Small intestine (tissue), 7 donors: ENCODE results near the gene RAPGEF4. TPM values are rescaled to one million over a fixed set of nuclear protein-coding genes. Genes with fewer than 3 reads are reported as not detected.

Experiments
- DNase-seq, 2 donors: peaks; one replicate each; pipeline versions ENCODE4 v3.0.0 to v3.0.0-alpha.2; 2013
- FAIRE-seq: peaks from 2 replicates; lab custom pipeline; 2012; peaks lifted over from hg19 to GRCh38; lab: Jason Lieb, UNC
- H3K27ac ChIP-seq, 3 donors: one replicate each; pipeline ENCODE4 v1.5.1; 2013; ENCODE audit warnings: low read length in 2 of 3, mild to moderate bottlenecking in 2 of 3, control low read depth in 1 of 3, inconsistent platforms in 1 of 3, low read depth in 1 of 3, moderate library complexity in 1 of 3
- H3K27me3 ChIP-seq, 3 donors: one replicate each; pipeline ENCODE4 v1.6.1; 2013; ENCODE audit warnings: low read length in 3 of 3, inconsistent platforms in 1 of 3; ENCODE audit not compliant: control insufficient read depth in 3 of 3, insufficient read depth in 3 of 3
- H3K36me3 ChIP-seq, 3 donors: one replicate each; pipeline ENCODE4 v1.6.1; 2013; ENCODE audit warnings: low read length in 3 of 3, inconsistent platforms in 1 of 3, low read depth in 1 of 3, mild to moderate bottlenecking in 1 of 3, moderate library complexity in 1 of 3; ENCODE audit not compliant: control insufficient read depth in 3 of 3, insufficient read depth in 2 of 3
- H3K4me1 ChIP-seq, 3 donors: one replicate each; pipeline ENCODE4 v1.6.1; 2013; ENCODE audit warnings: low read length in 2 of 3, inconsistent platforms in 1 of 3, low read depth in 1 of 3, mild to moderate bottlenecking in 1 of 3, moderate library complexity in 1 of 3; ENCODE audit not compliant: control insufficient read depth in 3 of 3, insufficient read depth in 2 of 3
- H3K4me3 ChIP-seq, 3 donors: one replicate each; pipeline ENCODE4 v1.5.1; 2013; ENCODE audit warnings: low read length in 3 of 3, control low read depth in 1 of 3, inconsistent platforms in 1 of 3, low read depth in 1 of 3, mild to moderate bottlenecking in 1 of 3, moderate library complexity in 1 of 3
- H3K9me3 ChIP-seq, 2 donors: one replicate each; pipeline ENCODE4 v1.6.1; 2013; ENCODE audit warnings: low read depth in 1 of 2, low read length in 1 of 2; ENCODE audit not compliant: control insufficient read depth in 2 of 2, insufficient read depth in 1 of 2
- WGBS, 3 donors: extraction: QIAGEN DNeasy Blood & Tissue Kit; methylation state at CpG; one replicate each; pipeline ENCODE4 v1.1.7; 2013; 5-methylcytosine and 5-hydroxymethylcytosine counted together
- polyA plus RNA-seq, 4 donors: library from polyadenylated mRNA; stranded (reverse) in 3 of 4; unstranded in 1 of 4; fragments of 200-250 nt in 3 of 4; fragments of 120-200 nt in 1 of 4; gene quantifications; one replicate each; pipeline versions ENCODE4 v1.2.1 to v1.2.3, GENCODE V29; 2013
- donor health status: healthy with polysubstance abuse.
- donor health status: control.
- donor health status: control.
- donor health status: Bipolar disorder and iron deficiency.
- donor health status: healthy.

The RAPGEF4 gene
- polyA plus RNA-seq, 4 donors, result 0.45 to 7.2 (median 3.4) TPM

GRCh38 chr2:172922306-172922705 is 186.7 kb downstream of the RAPGEF4 start:
- FAIRE-seq (no peak), DNase-seq (peak in 1 of 2 donors; percentile 15)
- WGBS, 3 donors, result 19 to 68% (median 46%) methylated on average over 2 of the region's 2 CpGs
- Histone ChIP-seq H3K4me1 (no peaks in the 10 kb centered on the region), H3K36me3 (peaks cover 0 to 3% (median 0%) of the 10 kb centered on the region in 3 donors), H3K4me3 (no peak overlapping the region), H3K27me3 (no peaks in the 10 kb centered on the region), H3K27ac (no peak overlapping the region), H3K9me3 (no peaks in the 10 kb centered on the region)

- Histone ChIP-seq H3K4me3 (no peak overlapping the region), H3K36me3 (peaks cover 0 to 3% (median 0%) of the 10 kb centered on the region in 3 donors), H3K4me1 (peaks cover 0 to 2% (median 1%) of the 10 kb centered on the region in 3 donors), H3K27me3 (no peaks in the 10 kb centered on the region), H3K9me3 (no peaks in the 10 kb centered on the region), H3K27ac (no peak overlapping the region)
- DNase-seq, result no peak
- no peak for FAIRE-seq
- WGBS, 3 donors, result 56 to 79% (median 64%) methylated on average over 4 of the region's 4 CpGs
Observed at GRCh38 chr2:172922815-172923214, 187.2 kb downstream of the RAPGEF4 start.

GRCh38 chr2:172924097-172924660 is 188.5 kb downstream of the RAPGEF4 start:
- WGBS, 3 donors, result 70 to 85% (median 82%) methylated on average over 4 of the region's 4 CpGs
- no peak overlapping the region for H3K4me3 ChIP-seq
- FAIRE-seq, result no peak
- no peak for DNase-seq
- H3K4me1 ChIP-seq, result peaks cover 0 to 7% (median 3%) of the 10 kb centered on the region in 3 donors
- no peaks in the 10 kb centered on the region for H3K36me3 ChIP-seq
- H3K27me3 ChIP-seq, result no peaks in the 10 kb centered on the region
- no peak overlapping the region for H3K27ac ChIP-seq
- no peaks in the 10 kb centered on the region for H3K9me3 ChIP-seq

- 85 to 93% (median 85%) methylated on average over 2 of the region's 2 CpGs for WGBS, 3 donors
- Histone ChIP-seq H3K36me3 (no peaks in the 10 kb centered on the region), H3K27me3 (no peaks in the 10 kb centered on the region), H3K4me3 (no peak overlapping the region), H3K4me1 (peaks cover 0 to 7% (median 3%) of the 10 kb centered on the region in 3 donors), H3K9me3 (no peaks in the 10 kb centered on the region), H3K27ac (no peak overlapping the region)
- no peak for DNase-seq
- FAIRE-seq, result no peak
Observed at GRCh38 chr2:172925600-172925999, 190.0 kb downstream of the RAPGEF4 start.

GRCh38 chr2:172926785-172927640 is 191.4 kb downstream of the RAPGEF4 start:
- WGBS, 3 donors, result 73 to 88% (median 80%) methylated on average over 7 of the region's 7 CpGs
- Histone ChIP-seq H3K4me1 (peaks cover 0 to 12% (median 5%) of the 10 kb centered on the region in 3 donors), H3K27me3 (no peaks in the 10 kb centered on the region), H3K36me3 (no peaks in the 10 kb centered on the region), H3K27ac (no peak overlapping the region), H3K9me3 (no peaks in the 10 kb centered on the region), H3K4me3 (no peak overlapping the region)
- FAIRE-seq (no peak), DNase-seq (no peak)

GRCh38 chr2:172927641-172928357 is 192.2 kb downstream of the RAPGEF4 start:
- H3K9me3 ChIP-seq, result no peaks in the 10 kb centered on the region
- FAIRE-seq, result no peak
- no peaks in the 10 kb centered on the region for H3K27me3 ChIP-seq
- no peak for DNase-seq
- no peaks in the 10 kb centered on the region for H3K36me3 ChIP-seq
- H3K4me1 ChIP-seq, result peaks cover 0 to 12% (median 5%) of the 10 kb centered on the region in 3 donors
- H3K4me3 ChIP-seq, result no peak overlapping the region
- WGBS, 3 donors, result 25 to 39% (median 36%) methylated on average over 8 of the region's 8 CpGs
- H3K27ac ChIP-seq, result no peak overlapping the region

- no peak overlapping the region for H3K27ac ChIP-seq
- no peaks in the 10 kb centered on the region for H3K27me3 ChIP-seq
- no peak overlapping the region for H3K4me3 ChIP-seq
- no peaks in the 10 kb centered on the region for H3K36me3 ChIP-seq
- DNase-seq, result peak in 1 of 2 donors; percentile 9
- WGBS, 3 donors, result 39 to 69% (median 50%) methylated on average over 2 of the region's 2 CpGs
- H3K9me3 ChIP-seq, result no peaks in the 10 kb centered on the region
- no peak for FAIRE-seq
- peaks cover 0 to 12% (median 5%) of the 10 kb centered on the region in 3 donors for H3K4me1 ChIP-seq
Observed at GRCh38 chr2:172928756-172929155, 193.1 kb downstream of the RAPGEF4 start.

GRCh38 chr2:172929644-172930043 is 194.0 kb downstream of the RAPGEF4 start:
- peaks cover 0 to 12% (median 5%) of the 10 kb centered on the region in 3 donors for H3K4me1 ChIP-seq
- no peak for FAIRE-seq
- WGBS, 3 donors, result 70 to 90% (median 79%) methylated on average over 2 of the region's 2 CpGs

More at GRCh38 chr2:172929644-172930043, 194.0 kb downstream of the RAPGEF4 start:
- no peak overlapping the region for H3K27ac ChIP-seq
- no peaks in the 10 kb centered on the region for H3K36me3 ChIP-seq
- no peaks in the 10 kb centered on the region for H3K27me3 ChIP-seq
- H3K9me3 ChIP-seq, result no peaks in the 10 kb centered on the region
- no peak overlapping the region for H3K4me3 ChIP-seq
- DNase-seq, result no peak
